UCSD-AML1 (cell line): ENCODE results near the gene CDK9.
"Not testable (repeated sequence)": the region's sequence is repeated elsewhere in the genome, so short reads cannot be mapped to it uniquely, and the experiment has no call there.

Source experiments
- DNase-seq: peaks from one replicate; lab custom pipeline; 2025; ENCODE audit not compliant: unreplicated experiment; lab: John Stamatoyannopoulos, UW

CDK9 gene

GRCh38 chr9:127817881-127818434 lies 32.1 kb downstream of the CDK9 start:
- DNase-seq = no peak

DNA sequence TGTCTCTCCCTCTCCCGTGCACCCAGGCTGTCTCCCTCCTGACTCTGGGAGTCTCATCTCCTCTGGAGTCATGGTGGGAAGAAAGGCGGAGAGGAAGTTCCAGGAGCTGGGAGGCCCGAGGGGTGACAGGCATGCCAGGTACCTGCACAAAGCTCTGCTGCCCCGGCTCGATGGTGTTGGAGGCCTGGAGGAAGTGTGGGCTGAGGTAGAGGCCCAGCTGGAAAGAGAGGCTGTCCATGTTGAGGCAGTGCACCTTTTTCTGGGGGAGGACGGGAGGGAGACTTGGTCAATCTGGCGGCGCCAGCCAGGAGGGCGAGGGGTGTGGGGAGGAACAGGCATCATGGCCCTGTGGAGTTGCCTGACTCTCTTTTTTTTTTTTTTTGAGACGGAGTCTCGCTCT lies 32.7 kb downstream of the CDK9 start:
- DNase-seq = no peak

DNA sequence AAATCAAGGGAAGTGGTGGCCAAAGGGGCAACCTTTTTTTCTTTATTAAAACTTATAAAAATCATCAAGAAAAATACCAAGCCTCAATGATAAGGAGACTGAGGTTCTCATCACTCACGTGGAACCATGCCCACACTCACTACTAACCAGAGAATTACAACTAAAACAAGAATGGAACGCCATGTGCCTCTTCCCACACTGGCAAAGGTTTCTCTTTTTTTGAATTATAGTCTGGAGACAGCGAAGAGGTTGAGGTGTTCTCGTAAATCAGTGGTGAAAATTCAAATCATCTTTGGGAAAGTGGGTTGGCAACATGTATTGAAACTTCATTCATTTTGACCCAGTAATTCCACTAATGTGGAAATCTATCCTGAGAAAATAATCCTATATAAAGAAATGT lies 36.3 kb downstream of the CDK9 start:
- DNase-seq = no peak

DNA sequence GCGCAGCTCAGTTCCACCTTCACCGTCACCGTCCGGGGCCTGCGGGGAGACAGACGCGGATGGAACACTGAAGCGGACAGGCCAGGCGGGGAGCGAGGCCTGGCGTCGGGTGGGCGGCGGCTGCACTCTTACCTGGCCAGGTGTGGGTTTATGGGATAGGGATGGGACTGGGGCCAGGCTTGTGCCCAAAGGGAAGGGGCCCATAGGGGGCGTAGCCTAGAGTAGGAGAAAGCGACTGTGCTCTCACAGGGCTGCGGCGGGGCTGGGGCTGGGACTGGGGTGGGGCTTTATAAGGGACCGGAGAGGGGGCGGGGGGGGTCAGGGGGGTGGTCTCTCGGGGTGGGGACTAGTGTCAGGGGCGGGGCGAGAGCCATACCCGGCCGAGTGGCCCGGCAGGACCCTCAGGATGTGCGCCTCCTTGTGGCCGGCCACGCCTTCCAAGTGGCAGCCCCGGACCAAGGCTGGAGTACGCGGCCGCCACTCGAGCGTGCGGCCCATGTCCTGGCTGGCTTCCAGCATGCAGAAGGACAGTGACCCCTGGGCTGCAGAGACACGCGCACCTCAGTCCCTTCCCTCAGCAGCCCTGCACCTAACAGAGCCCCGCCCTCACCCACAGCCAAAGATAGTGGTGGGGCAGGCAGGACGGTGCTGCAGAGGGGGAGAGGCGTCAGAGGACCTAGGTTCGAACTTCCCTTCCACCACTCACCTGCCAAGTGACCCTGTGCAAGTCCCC lies 39.7 kb downstream of the CDK9 start:
- no peak for DNase-seq

GRCh38 chr9:127826253-127826913 lies 40.5 kb downstream of the CDK9 start:
- no peak for DNase-seq

GRCh38 chr9:127828262-127829031 lies 42.6 kb downstream of the CDK9 start:
- DNase-seq = no peak

DNA sequence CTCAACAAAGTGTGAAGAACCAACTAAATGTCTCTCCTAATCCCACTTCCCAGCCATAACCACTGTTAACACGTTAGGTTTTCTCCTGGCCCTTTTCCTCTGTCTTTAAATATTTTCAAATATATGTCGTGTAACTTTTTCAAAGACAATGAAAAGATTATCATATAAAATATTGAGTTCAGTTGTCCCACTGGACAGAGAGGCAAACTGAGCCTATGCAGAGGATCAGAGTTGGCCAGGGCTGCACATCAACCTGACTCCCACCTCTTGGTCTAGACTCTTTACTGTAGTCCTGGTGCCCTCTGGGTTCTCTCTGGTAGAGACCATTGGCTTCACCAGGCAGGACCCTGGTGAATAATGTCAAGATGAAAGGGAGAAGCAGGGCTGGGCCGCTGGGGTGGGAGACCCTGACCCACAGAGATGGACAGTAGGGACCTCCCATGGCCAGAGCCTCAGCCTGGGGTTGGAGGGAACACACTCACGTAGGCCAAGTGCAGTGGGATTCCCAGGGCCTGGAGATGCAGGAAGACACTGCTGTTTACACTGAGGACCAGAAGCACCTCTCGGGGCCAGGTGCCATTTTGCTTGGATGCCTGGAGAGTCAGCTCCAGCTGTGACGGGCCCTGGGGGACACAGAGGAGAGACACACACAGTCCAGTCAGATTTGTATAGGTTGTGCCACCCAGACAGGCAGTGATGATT lies 43.5 kb downstream of the CDK9 start:
- DNase-seq = no peak

GRCh38 chr9:127832248-127832647 lies 46.4 kb downstream of the CDK9 start:
- DNase-seq = no peak

- no peak for DNase-seq
Observed at GRCh38 chr9:127833555-127833954, 47.7 kb downstream of the CDK9 start.

GRCh38 chr9:127835991-127836516 lies 50.2 kb downstream of the CDK9 start:
- DNase-seq = peak; percentile 46

GRCh38 chr9:127836561-127836960 lies 50.7 kb downstream of the CDK9 start:
- not testable (repeated sequence) for DNase-seq

GRCh38 chr9:127837346-127837745 lies 51.5 kb downstream of the CDK9 start:
- no peak for DNase-seq

DNA sequence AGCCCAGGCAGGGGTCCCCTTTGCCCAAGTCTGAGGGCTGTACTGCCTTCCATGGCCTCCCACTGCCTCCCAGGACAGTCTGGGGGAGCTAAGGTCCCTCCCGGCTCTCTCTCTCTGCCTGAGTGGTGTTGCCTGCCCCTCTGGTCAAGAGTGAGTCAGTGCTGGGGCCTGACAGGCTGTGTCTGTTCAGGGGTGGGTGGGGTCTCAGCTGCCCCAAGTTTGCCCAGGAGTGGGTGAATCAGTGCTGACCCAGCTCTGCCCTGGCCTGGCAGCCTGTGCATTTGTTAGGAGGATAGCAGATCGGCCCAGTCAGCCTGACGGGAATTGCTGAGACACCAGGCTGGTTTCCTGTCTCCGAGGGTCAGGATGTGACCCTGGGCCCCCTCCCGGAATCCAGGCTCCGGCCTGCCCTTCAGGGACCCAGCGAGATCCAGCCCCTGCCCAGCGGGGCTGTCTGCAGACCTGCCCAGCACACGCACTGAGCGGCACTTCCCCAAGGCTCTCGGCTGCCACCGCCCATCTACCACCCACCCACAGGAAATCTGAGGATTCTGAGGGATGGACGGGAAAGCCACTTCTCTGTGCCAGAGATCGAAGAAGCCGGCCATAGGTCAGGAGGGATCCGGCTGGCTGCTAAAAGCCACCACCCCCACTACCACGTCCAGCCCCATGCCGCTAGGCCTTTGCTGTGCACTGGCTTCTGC lies 52.7 kb downstream of the CDK9 start:
- peak; percentile 63 for DNase-seq
